HG03521 (cell line): Measurements from ENCODE around the gene HOGA1.

Source experiments
- ATAC-seq: cut with Tn5 transposase; IDR thresholded peaks from one replicate; pipeline ENCODE4 v1.9.1; 2021; ENCODE audit warnings: mild to moderate bottlenecking, moderate library complexity; ENCODE audit not compliant: unreplicated experiment

HOGA1 gene

DNA sequence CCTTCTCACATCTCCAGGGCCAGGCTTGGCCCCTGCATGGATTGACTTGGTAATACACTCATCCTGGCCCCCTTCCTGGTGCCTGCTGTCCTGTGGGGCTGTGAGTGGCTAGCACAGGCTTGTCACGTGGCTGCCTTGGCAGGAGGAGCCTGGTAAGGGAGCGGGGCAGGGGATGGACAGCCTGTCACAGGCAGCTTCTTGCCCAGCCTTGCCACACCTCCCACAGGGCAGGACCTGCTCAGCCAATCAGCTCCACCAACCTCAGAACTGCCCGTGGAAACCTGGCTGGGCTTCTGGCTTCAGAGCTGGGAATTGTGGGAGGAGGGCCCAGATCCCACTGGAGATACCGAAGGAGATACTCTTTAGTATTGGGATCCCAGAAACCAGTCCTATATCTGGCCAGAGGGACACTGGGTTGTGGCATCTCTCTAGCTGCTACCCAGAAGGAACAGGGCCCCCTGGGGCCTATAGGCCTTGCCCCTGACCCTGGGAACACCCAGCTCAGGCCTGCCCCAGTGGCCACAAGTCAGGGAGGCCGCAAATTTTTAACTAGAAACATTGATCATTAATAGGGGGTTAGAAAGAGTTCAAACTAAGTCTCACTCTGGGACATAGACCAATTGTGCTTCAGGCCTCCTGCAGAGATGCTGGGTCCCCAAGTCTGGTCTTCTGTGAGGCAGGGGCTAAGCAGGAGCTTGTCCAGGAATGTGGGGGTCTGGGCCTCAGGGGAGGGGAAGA is at the start of gene HOGA1:
HOGA1 (plus strand) TSS at position 330 of the 738 bp plus-strand sequence; CDS start at position 645, 315 bp downstream.
- ATAC-seq: no peak

DNA sequence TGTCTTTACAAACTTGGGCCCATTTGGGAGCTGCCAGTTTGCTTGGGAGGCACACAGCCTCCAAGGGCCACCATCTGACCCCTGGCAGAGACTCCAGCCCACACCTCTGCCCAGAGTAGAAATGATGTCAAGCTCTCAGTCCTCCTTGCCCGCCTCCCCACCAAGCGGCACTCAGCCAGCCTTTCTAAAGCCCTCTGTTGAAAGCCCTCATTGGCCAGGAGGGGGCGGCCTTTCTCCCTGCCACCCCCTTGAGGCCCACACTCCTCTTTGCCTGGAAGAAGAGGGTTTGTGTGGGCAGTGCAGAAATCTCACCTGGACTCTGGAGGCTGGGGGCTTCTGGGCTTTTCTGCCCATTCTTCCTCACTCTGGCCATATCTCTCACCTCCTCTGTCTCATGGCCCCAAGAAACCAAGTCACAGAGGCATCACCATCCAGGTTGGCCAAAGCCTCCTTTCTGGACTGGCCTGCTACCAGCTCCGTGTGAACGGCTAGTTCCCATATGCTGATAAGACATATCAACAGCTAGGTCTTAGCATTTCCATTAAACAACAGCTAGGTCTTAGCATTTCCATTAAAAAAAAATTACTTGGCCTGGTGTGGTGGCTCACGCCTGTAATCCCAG is 49.3 kb upstream of the HOGA1 start:
- no peak for ATAC-seq

DNA sequence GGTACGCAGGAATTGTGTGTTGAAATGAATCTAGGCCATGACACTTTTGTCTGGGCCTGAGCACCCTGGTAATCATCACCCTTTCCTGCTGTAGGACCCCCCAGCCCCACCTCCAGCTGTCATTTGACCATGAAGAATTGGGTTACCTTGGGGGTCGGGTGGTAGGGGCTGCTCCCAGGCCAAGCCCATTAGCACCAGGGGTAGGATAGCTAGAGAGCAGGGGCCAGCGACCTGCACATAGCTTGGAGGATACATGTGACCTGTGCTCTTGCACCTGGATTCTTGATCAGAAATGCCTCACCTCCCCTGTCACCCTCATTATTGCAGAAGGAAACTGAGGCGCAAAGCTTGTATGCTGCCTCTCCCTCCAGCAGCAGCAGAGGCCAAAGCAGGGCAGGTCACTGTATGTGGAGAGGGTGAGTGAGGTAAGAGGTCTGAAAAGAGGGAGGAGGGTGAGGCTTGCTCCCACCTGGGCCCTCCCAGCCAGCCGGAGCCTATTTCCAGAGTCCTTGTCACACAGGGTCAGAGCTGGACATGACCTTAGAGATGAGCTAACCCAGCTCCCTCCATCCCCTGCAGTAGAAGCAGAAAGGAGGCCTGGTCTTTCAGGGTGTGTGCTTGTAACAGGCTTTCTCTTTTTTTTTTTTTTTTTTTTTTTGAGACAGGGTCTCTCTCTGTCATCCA is 46.9 kb upstream of the HOGA1 start:
- no peak for ATAC-seq

DNA sequence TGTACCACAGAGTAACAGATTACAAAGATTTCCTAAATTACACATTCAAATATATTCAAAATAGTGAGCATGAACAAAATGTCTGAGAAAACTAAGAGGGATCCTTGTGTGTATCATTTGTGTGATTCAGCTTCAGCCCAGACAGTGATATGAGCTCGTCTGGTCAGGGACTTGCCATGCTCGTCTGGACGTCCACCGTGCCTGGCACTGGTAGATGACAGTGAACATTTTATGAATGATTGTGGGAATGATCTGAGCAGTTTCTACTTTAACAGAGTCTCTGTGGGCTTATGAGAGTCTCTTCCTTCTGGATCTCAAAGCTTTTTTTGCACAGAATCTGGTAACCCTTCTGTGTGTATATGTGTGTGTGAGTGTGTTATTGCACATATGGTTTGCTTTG is 45.8 kb upstream of the HOGA1 start:
- ATAC-seq: no peak

DNA sequence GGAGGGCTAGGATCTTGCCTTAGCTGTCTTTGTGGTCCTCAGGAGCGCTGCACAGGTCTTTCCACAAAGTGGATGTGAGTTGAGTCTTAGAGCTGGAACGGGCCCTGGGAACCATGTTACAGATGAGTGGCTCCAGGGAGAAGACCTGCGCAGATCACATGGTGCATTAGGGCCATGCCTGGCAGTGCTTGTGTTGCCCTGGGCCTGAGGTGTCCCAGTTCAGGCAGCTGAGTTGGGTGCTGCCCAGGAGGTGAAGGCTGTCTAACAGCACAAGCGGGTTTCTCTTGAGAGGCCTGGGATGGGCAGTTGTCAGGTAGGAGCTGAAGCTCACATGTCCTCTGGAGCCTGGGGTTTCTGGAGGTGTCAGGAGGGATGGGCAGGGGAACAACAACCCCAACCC is 45.4 kb upstream of the HOGA1 start:
- no peak for ATAC-seq

DNA sequence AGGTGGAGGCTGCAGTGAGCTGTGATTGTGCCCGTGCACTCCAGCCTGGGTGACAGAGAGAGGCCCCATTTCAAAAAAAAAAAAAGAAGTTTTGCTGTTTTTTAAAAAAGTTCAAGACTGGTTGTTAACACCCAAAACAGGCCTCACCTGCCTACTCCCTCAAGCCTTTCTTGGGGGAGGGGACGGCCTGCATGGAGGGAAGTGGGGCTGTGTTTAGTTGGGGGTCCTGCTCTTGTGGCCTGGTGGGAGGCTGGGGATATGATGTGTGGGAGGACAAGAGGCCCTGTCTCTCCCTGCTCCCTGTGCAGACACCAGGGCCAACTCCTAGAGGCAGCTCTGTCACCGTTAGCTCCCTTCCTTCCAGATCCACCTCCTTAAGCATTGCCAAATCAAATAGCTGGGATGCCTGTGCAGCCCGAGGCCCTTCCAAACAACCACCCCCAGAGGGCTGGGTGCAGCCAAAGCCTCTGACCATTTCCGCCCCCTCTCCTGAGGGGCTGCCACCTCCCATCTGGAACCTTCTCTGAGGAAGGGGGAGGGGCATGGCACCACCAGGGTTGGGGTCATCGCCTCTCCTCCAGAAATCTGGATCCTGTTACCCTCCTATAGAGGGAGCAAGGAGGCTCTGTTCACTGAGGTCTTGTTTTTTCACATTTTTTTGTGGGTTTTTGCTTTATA is 44.5 kb upstream of the HOGA1 start:
- no peak for ATAC-seq

DNA sequence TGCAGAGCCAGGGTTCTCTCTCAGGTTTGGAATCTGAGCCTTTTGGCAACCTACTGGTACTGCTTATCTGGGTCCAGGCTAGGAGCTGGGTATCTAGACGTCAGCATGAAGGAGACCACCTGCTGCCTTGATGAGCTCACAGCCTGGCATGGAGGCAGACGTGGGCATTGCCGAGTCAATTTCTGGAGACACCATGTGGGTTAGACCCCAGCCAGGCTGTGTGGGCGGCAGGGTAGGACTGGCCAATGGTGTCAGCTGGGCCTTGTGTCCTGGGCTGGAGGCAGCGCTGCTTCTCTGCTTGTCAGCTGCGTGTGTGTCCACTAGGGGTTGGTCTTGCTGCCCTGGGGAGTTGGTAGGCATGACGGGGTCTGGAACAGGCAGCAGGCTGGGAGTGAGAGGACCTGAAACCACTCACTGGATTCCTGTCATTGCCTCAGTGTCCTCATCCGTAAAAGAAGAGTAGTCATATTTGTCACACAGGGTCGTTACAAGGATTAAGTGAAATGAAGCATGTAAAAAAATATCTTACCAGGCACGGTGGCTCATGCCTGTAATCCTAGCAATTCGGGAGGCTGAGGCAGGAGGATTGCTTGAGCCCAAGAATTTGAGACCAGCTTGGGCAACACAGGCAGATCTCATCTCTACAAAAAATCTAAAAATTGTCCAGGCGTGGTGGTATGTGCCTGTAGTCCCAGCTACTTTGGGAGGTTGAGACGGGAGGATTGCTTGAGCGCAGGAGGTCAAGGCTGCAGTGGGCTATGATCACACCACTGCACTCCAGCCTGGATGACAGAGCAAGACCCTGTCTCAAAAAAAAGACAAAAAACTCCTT is 43.3 kb upstream of the HOGA1 start:
- no peak for ATAC-seq

DNA sequence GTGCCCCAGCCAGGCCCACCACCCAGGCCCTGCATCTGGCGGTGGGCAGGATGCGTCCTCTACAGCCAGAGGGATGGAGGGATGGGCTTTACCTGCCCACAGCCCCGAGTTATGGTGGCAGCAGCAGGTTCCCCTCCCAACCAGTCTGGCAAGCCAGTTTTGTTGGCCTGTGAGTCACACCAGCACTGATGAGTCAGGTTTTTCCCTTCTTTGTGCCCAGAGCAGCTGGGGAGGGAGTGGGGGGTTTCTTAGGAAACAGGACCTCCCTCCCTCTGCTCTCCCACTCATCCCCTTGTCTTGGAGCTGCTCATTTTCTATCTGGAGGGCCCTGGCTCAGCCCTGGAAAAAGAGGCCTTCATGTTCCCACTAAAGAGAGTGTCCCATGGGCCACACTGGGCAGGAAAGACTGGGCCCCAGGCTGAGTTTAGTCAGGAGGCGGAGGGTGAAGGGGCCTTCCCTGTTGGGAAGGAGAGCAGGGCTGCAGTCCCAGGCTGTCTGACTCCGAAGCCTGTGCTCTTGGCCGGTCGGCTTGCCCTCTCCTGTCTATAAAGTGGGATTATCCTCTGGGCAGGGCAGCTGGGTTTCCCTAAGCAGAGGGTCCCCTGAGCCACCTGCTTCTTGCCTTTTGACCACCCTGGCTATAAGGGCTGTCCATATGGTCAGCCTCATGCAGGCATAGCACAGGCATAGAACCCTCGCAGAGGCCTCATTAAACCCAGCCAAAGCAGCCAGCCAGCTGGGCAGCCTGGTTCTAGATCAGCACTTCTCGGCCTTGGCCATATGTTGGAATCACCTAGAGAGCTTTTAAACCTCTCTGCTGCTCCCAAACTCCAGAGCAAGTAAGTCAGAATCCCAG is 41.8 kb upstream of the HOGA1 start:
- ATAC-seq: no peak

DNA sequence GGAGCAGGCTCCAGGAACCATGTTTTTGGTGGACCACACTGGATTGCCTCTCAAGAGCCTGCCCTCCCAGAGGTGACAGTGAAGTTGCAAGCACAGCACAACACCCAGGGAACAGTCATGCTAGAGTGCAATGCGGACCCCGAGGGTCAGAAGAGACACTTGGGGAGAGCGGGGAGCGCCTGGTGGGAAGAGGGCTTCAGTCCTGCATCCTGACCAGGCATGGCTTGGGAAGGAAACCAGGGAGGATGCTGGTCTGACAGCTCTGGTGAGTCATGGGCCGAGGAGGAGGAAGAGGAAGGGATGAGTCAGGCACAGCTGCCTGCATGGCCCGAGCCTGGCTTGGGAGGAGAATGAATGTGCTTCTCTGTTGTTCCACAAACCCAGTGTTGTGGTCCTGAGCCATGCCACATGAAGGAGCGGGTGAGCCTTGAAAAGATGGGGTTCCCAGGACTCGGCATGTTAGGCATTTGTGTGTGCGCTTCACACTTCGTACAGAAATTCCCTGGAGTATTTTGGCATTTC is 41.1 kb upstream of the HOGA1 start:
- ATAC-seq: no peak

DNA sequence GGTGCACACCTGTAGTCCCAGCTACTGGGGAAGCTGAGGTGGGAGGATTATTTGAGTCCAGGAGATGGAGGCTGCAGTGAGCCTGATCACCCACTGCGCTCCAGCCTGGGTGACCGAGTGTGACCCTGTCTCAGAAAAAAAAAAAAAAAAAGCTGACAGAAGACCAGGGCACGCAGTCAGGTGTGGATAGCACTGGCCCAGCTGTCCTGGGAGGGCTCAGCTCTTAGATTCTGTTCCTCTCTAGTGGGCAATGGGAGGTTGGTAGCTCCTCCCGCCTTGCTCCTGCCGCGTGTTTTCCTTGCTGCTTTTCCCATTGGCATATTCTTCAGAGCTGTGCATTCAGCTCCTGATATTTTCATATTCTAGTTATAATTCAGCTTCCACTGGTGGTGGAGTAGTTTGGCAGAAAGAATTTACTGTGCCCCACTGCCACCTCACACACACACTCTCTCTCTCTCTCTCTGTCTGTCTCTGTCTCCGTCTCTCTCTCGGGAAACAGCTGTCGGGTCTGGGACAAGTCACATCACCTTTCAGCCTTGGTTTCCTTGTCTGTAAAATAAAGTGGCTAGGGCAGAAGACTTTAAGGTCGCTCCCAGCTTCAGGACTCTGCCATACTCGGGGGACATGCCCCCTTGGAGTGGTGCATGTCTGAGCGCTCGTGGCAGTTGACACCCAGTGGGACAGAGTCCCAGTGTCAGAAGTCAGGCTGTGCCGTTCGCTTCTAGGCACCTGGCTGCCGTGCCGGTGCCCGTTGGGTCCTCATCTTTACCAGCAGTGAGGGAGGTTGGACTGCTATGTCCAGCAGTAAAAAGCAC is 37.5 kb upstream of the HOGA1 start:
- ATAC-seq: no peak

DNA sequence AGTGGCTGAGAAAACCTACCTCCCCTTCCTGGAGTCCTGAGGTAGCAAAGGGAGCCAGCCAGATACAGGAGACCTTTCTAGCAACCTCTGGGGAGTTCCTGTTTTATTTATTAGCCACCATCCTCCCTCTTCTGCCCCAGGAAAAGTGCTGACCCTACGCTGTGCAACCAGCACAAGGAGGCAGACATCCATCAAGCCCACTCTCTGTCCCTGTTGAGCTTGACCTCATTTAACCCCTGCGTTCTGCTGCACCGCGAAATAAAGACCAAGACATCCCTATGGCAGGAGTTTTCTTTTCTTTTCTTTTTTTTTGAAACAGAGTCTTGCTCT is 37.0 kb upstream of the HOGA1 start:
- no peak for ATAC-seq

DNA sequence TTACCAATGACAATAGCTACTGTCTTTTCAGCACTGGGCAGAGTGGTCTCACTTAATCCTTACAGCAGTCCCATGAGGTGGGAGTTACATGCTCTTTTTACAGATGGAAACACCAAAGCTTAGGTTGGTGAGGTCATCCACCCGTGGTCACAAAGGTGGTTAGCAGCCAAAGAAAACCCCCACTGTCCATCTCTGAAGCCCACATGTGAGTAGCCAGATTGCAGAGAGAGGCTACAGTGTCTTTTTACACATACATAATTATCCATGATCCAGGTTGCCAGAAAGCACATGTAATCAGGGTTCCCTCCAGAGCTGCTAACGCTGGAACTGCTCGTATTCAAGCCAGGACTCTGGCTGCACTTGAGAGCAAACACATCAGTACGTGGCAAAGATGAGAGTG is 36.2 kb upstream of the HOGA1 start:
- no peak for ATAC-seq

DNA sequence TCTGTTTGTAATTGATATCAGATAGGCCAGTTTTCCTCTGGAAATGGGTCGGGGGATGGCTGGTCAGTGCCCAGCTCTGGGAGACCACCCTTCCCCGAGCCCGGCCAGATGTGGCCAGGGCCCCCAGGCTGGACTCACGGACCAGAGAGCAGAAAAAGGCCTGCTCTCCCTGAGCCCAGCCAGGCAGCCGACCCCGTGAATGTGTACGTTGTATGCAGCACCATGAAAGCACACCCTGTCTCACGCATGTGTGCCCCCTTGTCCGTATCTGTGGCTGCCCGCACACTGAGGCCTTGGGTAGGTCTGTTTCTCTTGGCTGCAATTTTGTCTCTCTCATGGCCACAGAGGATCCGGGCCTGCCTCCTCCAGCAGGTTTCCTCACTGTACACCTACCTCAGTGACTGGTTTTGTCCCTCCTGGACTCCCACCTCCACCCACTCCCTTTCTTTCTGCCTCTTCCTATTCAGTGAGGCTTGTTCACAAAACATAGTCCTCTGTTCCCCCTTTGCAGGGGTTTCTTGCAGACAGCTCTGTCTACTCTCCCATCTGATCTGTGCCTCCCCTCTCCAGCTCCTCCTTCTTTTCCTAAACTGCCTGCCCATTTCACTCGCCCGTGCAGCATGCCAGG is 35.2 kb upstream of the HOGA1 start:
- no peak for ATAC-seq

DNA sequence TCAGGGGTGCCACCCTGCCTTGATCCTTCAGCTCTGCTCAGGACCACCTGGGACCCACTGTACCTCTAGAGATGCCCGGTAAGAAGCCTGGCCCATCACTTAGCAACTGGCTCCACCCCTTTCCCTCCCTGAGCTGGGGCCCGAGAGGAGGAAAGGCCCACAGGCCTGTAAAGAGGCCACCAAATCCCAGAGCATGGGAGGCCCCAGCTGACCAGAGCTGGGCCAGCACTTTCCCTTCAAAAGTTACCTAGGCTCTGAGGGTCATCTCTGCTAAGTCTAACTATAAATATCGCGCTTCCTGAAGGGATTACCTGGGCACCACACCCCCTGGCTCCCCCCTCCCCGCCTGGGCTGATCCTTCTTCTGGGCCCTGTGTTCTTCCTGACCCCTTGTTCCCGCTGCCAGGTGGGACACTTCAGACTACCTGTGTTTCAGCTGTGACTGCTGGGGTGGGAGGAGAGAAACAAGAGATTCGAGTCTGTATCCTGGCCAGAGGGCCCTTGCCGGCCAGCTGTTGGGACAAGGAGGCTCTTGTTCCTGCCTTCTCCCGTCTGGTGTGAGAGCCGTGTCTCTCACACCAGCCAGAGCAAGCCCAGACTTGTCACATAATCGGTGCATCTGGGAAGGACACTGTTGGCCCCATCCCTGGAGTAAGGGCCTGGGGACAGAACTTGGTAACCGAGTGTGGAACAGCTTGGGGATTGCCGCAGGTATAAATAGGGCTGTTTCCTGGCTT is 34.4 kb upstream of the HOGA1 start:
- no peak for ATAC-seq

DNA sequence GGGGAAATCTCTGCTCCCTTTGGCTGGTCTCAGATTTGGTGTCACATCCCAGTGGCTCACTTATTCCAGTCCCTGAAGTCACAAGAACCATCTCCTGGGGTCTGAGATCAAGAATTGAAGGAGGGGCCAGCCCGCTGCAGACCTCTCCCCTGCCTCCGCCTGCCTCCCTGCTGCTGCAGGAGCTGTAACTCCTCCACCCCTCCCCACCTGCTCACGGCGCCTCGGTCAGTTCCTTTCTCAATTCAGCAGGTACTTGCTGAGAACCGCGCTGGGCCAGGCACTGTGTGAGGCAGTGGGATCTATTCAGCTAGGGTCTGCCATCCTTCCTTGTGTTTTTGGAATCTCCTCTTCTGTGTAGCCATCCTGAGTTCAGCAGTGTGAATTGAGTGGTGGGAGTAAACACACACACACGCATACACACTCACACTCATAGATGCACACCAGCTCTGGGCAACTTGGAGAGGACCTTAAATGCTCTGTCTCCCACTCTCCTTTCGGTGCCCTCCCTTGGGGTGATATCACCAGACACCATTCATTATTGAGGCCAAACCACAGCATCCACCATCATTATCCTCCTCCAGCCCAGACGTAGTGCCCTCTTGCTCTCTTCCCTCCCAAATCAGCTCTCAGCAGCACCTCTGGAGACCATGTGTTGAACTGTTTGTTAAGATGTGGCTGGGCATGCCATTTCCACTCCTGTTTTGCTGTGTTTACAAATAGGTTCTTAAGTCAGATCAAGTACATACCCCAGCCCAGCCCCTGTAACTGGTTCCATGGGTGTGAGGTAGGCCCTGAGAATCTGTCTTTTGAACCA is 33.6 kb upstream of the HOGA1 start:
- no peak for ATAC-seq

DNA sequence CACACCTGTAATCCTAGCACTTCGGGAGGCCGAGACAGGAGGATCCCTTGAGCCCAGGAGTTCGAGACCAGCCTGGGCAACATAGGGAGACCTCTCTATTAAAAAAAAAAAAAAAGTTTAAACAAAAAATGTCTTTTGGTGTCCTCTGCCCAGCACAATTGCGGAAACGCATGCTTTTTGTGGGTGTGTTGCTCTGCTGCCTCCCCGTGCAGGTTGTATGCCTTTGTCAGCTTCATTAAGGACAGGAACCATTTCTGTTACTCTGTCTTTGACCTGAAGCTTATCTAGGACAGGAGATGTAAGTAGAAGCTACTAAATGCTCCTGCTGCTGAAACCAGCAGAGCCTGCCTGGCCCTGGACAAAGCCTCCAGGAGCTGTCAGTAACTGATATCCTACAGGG is 32.9 kb upstream of the HOGA1 start:
- no peak for ATAC-seq

DNA sequence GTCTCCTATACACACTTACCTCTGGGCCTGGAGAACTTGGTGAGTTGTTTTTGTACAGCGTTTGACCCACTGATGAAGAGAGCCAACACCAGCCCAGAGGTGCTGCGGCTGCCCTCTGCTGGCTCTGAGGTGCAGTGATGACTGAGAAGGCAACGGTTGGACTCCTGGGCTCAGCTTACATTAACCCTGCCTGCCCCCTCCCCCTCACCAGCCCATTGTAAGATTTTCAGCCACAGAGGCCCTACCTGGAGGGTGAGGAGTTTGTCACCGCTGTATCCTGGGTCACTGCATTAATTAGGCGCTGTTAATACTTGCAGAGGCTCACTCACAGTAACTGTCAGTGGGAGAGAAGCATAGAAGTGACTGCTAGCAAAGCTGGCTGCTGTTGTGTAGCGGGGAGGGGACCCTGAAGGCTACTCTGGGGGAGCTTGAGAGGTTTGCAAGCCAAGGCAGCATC is 30.6 kb upstream of the HOGA1 start:
- no peak for ATAC-seq
